ENCODE measurements around the gene PRSS36.
"Not testable (repeated sequence)": the region's sequence is repeated elsewhere in the genome, so short reads cannot be mapped to it uniquely, and the experiment has no call there.

The PRSS36 gene

GRCh38 chr16:31141489-31142108 lies 8.3 kb downstream of the PRSS36 start:
- DNase-seq = no peak

- DNase-seq = not testable (repeated sequence)
These were observed 8.8 kb downstream of the PRSS36 start for GRCh38 chr16:31141071-31141469.

GRCh38 chr16:31138621-31139578 lies 11.0 kb downstream of the PRSS36 start:
- no peak for DNase-seq

- DNase-seq = not testable (repeated sequence)
These were observed 12.9 kb downstream of the PRSS36 start for GRCh38 chr16:31136822-31137499.

GRCh38 chr16:31136287-31136662 lies 13.6 kb downstream of the PRSS36 start:
- DNase-seq = no peak

GRCh38 chr16:31135535-31136286 lies 14.2 kb downstream of the PRSS36 start, which contains the start of gene PRSS8:
Gene PRSS8 (minus strand): TSS chr16:31135727. CDS start chr16:31135498, 229 bp downstream.
- DNase-seq = no peak

GRCh38 chr16:31134625-31135534 lies 15.0 kb downstream of the PRSS36 start:
- no peak for DNase-seq

- DNase-seq = peak; percentile 39
These were observed 15.7 kb downstream of the PRSS36 start for GRCh38 chr16:31134091-31134571.

- DNase-seq = no peak
These were observed 16.8 kb downstream of the PRSS36 start for GRCh38 chr16:31133046-31133501.

- no peak for DNase-seq
These were observed 17.4 kb downstream of the PRSS36 start for GRCh38 chr16:31132303-31132979.

- no peak for DNase-seq
These were observed 18.0 kb downstream of the PRSS36 start for GRCh38 chr16:31131841-31132271.

- DNase-seq = no peak
These were observed 18.4 kb downstream of the PRSS36 start for GRCh38 chr16:31131416-31131815.

- no peak for DNase-seq
These were observed 19.0 kb downstream of the PRSS36 start for GRCh38 chr16:31130899-31131298.

- peak; percentile 73 for DNase-seq
These were observed 19.5 kb downstream of the PRSS36 start for GRCh38 chr16:31130336-31130891.

- DNase-seq = peak; percentile 84
These were observed 20.1 kb downstream of the PRSS36 start for GRCh38 chr16:31129568-31130335.

GRCh38 chr16:31128711-31129567 lies 20.9 kb downstream of the PRSS36 start:
- DNase-seq = peak; percentile 88

GRCh38 chr16:31127182-31127581 lies 22.7 kb downstream of the PRSS36 start:
- DNase-seq = no peak

- DNase-seq = no peak
These were observed 24.0 kb downstream of the PRSS36 start for GRCh38 chr16:31125844-31126243.

All from suppressor macrophage treated with lipopolysaccharide for 4 hours (primary cell).